HL-60 (cell line): ENCODE data around the gene UGT1A4.
"Not testable (repeated sequence)": the region's sequence is repeated elsewhere in the genome, so short reads cannot be mapped to it uniquely, and the experiment has no call there.

Experiments used
- DNase-seq, 2 experiments: peaks; one replicate each; pipeline ENCODE4 v3.0.0-alpha.2; 2010 to 2020; ENCODE audit warnings: low read depth in 1 of 2, low spot score in 1 of 2
- H3K27ac ChIP-seq: fragments of 250-450 bp; sonication (Bioruptor Pico); replicated peaks from 2 replicates; pipeline ENCODE4 v1.5.1; 2020; ENCODE audit warnings: mild to moderate bottlenecking, moderate library complexity
- H3K27me3 ChIP-seq: fragments of 250-450 bp; sonication (Bioruptor Pico); 2 replicates; pipeline ENCODE4 v1.5.1; 2021; ENCODE audit warnings: mild to moderate bottlenecking, moderate library complexity; ENCODE audit not compliant: insufficient read depth, poor library complexity, severe bottlenecking
- H3K4me3 ChIP-seq: replicated peaks from 2 replicates; pipeline ENCODE4 v1.5.1; 2011; ENCODE audit warnings: mild to moderate bottlenecking, control low read depth, low read length; ENCODE audit not compliant: insufficient read depth
- CTCF ChIP-seq: IDR thresholded peaks from one replicate; pipeline ENCODE4 v1.5.1; 2011; ENCODE audit warnings: low read length, control low read depth, inconsistent platforms; ENCODE audit not compliant: insufficient read depth
- GABPA ChIP-seq: IDR thresholded peaks from 2 replicates; pipeline ENCODE4 v1.6.1; 2012; ENCODE audit warnings: low read depth
- POLR2AphosphoS5 ChIP-seq: IDR thresholded peaks from 2 replicates; pipeline ENCODE4 v1.6.1; 2012; ENCODE audit warnings: low read depth
- SPI1 ChIP-seq: IDR thresholded peaks from 2 replicates; pipeline ENCODE4 v1.6.1; 2012; ENCODE audit warnings: low read depth, mild to moderate bottlenecking, borderline replicate concordance
- TF ChIP-seq, protein P1 (sequence below): IDR thresholded peaks from 2 replicates; pipeline ENCODE4 v1.6.1; 2012; ENCODE audit warnings: low read depth; ENCODE audit not compliant: insufficient replicate concordance

Gene UGT1A4

DNA sequence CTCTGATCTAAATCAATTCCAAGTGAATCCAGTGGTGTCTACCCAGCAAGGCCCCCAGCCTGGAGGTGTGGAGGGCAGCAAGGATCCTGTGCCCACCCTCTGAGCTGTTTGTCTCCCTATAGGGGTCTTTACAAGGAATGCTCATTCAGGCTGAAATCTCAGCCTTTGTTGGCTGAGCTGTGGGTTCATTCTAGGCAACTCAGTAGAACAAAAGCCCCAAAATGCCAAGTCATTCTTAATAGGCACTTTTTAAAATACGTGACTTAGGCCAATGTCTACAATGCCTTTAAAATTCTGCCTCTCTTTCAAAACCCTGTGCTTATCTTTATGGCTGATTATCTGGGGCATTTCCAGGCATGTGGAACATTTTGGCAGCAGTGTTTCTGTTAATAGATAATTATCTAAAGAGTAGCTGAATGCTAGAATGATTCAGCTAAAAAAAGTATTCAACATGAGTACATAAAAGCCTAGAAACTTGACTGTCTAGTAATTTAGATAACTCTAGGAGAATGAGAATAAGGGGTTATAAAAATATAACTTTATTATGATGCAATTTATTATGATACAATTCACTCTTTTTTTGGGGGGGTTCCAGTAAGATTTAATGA lies 18.4 kb upstream of the UGT1A4 start:
- TF ChIP-seq CTCF (no peak), POLR2AphosphoS5 (no peak), SPI1 (no peak), GABPA (no peak)
- TF ChIP-seq, protein P1, sequence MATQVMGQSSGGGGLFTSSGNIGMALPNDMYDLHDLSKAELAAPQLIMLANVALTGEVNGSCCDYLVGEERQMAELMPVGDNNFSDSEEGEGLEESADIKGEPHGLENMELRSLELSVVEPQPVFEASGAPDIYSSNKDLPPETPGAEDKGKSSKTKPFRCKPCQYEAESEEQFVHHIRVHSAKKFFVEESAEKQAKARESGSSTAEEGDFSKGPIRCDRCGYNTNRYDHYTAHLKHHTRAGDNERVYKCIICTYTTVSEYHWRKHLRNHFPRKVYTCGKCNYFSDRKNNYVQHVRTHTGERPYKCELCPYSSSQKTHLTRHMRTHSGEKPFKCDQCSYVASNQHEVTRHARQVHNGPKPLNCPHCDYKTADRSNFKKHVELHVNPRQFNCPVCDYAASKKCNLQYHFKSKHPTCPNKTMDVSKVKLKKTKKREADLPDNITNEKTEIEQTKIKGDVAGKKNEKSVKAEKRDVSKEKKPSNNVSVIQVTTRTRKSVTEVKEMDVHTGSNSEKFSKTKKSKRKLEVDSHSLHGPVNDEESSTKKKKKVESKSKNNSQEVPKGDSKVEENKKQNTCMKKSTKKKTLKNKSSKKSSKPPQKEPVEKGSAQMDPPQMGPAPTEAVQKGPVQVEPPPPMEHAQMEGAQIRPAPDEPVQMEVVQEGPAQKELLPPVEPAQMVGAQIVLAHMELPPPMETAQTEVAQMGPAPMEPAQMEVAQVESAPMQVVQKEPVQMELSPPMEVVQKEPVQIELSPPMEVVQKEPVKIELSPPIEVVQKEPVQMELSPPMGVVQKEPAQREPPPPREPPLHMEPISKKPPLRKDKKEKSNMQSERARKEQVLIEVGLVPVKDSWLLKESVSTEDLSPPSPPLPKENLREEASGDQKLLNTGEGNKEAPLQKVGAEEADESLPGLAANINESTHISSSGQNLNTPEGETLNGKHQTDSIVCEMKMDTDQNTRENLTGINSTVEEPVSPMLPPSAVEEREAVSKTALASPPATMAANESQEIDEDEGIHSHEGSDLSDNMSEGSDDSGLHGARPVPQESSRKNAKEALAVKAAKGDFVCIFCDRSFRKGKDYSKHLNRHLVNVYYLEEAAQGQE: no peak
- Histone ChIP-seq H3K27ac (no peak overlapping the region), H3K27me3 (no peaks in the 10 kb centered on the region), H3K4me3 (no peak overlapping the region)
- no peak for DNase-seq

- not testable (repeated sequence) for H3K27ac ChIP-seq
Measured at GRCh38 chr2:233700842-233701241, 17.7 kb upstream of the UGT1A4 start.

DNA sequence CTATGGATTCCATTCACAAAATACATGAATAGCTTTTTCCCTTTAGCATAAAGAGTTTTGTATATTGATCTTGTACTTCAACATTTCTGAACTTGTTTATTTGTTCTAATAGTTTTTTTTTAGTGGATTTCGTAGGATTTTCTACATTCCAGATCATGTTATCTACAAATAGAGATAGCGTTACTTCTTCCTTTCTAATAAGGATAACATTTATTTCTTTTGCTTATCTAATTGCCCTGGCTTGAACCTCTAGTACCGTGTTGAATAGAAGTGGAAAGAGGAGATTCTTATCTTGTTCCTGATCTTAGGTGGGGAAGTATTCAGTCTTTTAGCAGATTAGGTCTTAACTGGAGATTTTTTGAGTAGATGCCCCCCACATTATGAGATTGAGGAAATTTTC lies 16.3 kb upstream of the UGT1A4 start:
- Histone ChIP-seq H3K27ac (no peak overlapping the region), H3K4me3 (no peak overlapping the region), H3K27me3 (no peaks in the 10 kb centered on the region)
- DNase-seq: no peak
- TF ChIP-seq POLR2AphosphoS5 (no peak), SPI1 (no peak), GABPA (no peak)
- TF ChIP-seq, protein P1: no peak

More at GRCh38 chr2:233700842-233701241, 17.7 kb upstream of the UGT1A4 start:
- not testable (repeated sequence) for H3K27me3 ChIP-seq, DNase-seq, H3K4me3 ChIP-seq

DNA sequence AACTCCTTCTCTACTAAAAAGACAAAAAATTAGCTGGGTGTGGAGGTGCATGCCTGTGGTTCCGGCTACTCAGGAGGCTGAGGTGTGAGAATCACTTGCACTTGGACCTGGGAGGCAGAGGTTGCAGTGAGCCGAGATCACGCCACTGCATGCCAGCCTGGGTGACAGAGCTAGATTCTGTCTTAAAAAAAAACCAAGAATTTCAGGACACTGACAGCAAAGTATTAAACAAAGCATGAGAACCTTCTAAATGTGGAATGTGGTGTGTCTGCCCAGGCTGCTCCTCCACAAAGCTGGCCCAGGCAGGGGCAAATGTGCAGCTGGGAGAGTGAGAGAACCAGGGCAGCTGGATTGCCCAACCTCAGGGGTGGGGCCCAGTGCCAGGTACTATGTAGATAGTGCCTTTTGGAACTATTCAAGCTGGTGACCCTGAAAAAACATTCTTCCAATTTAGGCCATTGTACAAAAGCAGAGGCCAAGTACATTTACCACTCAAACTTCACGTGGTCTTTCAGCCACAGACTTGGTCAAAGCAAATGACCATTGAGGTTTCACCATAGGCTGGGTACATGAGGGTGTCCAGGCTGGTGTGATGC lies 12.5 kb upstream of the UGT1A4 start:
- Histone ChIP-seq H3K27ac (no peak overlapping the region), H3K4me3 (no peak overlapping the region), H3K27me3 (no peaks in the 10 kb centered on the region)
- DNase-seq: no peak
- TF ChIP-seq GABPA: no peak
- TF ChIP-seq CTCF: no peak
- no peak for TF ChIP-seq POLR2AphosphoS5
- TF ChIP-seq SPI1: no peak
- TF ChIP-seq, protein P1: no peak
